NCI-H82 treated with DMSO at 0.1 percent for 48 hours (cell line): ENCODE results near the gene BTBD9.

ENCODE experiments used
- DNase-seq: peaks from one replicate; lab custom pipeline; 2025; ENCODE audit not compliant: unreplicated experiment; lab: John Stamatoyannopoulos, UW

The BTBD9 gene

GRCh38 chr6:38185244-38185643 lies 454.5 kb downstream of the BTBD9 start:
- DNase-seq, result no peak

GRCh38 chr6:38184585-38185080 lies 455.1 kb downstream of the BTBD9 start:
- no peak for DNase-seq

GRCh38 chr6:38183856-38184584 lies 455.7 kb downstream of the BTBD9 start:
- DNase-seq, result no peak

- no peak for DNase-seq
Observed at GRCh38 chr6:38182426-38182825, 457.3 kb downstream of the BTBD9 start.

- no peak for DNase-seq
Observed at GRCh38 chr6:38180586-38180985, 459.1 kb downstream of the BTBD9 start.

GRCh38 chr6:38179794-38180430 lies 459.8 kb downstream of the BTBD9 start:
- no peak for DNase-seq

- no peak for DNase-seq
Observed at GRCh38 chr6:38179300-38179699, 460.4 kb downstream of the BTBD9 start.

GRCh38 chr6:38178584-38178886 lies 461.2 kb downstream of the BTBD9 start:
- no peak for DNase-seq

- DNase-seq, result no peak
Observed at GRCh38 chr6:38177882-38178583, 461.7 kb downstream of the BTBD9 start.

GRCh38 chr6:38176797-38177751 lies 462.7 kb downstream of the BTBD9 start:
- DNase-seq, result peak; percentile 94

- no peak for DNase-seq
Observed at GRCh38 chr6:38175786-38176185, 463.9 kb downstream of the BTBD9 start.

GRCh38 chr6:38174806-38175495 lies 464.8 kb downstream of the BTBD9 start:
- DNase-seq, result no peak

GRCh38 chr6:38174315-38174714 lies 465.4 kb downstream of the BTBD9 start:
- no peak for DNase-seq

- no peak for DNase-seq
Observed at GRCh38 chr6:38173909-38174308, 465.8 kb downstream of the BTBD9 start.

GRCh38 chr6:38172739-38173410 lies 466.9 kb downstream of the BTBD9 start:
- no peak for DNase-seq

GRCh38 chr6:38171997-38172738 lies 467.6 kb downstream of the BTBD9 start:
- no peak for DNase-seq

GRCh38 chr6:38170666-38171355 lies 468.9 kb downstream of the BTBD9 start:
- no peak for DNase-seq

- no peak for DNase-seq
Observed at GRCh38 chr6:38169977-38170526, 469.7 kb downstream of the BTBD9 start.
